HFFc6 (cell line): ENCODE measurements around the gene SPC25. TPM values are rescaled to one million over a fixed set of nuclear protein-coding genes. Genes with fewer than 3 reads are reported as not detected.
"Not testable (repeated sequence)": the region's sequence is repeated elsewhere in the genome, so short reads cannot be mapped to it uniquely, and the experiment has no call there.

Source experiments
- DNase-seq: peaks from one replicate; pipeline ENCODE4 v3.0.0-alpha.2; 2018
- H3K27ac Mint-ChIP-seq: 2 replicates; pipeline ENCODE4 v1.8.0; 2020; ENCODE audit warnings: mild to moderate bottlenecking, mixed read lengths
- H3K27me3 Mint-ChIP-seq: 2 replicates; pipeline ENCODE4 v1.8.0; 2021; ENCODE audit warnings: mild to moderate bottlenecking, moderate library complexity, mixed read lengths; ENCODE audit not compliant: insufficient read depth
- H3K36me3 Mint-ChIP-seq: 2 replicates; pipeline ENCODE4 v1.8.0; 2021; ENCODE audit warnings: low read depth, mixed read lengths
- H3K4me1 Mint-ChIP-seq: 2 replicates; pipeline ENCODE4 v1.8.0; 2020; ENCODE audit warnings: low read depth, mixed read lengths
- H3K4me3 Mint-ChIP-seq: 2 replicates; pipeline ENCODE4 v1.8.0; 2020; ENCODE audit warnings: mild to moderate bottlenecking, moderate library complexity, mixed read lengths
- H3K9me3 Mint-ChIP-seq: 2 replicates; pipeline ENCODE4 v1.8.0; 2020; ENCODE audit warnings: mild to moderate bottlenecking, mixed read lengths
- total RNA-seq, 6 experiments: library from RNA; stranded (reverse); fragmentation: NEBNext Ultra II Directional; extraction: Animal tissue kit (Norgen Biotek cat#: 25700); gene quantifications; 2 replicates in 1 of 6; 3 replicates in 5 of 6; pipeline ENCODE4 v1.2.3, GENCODE V29; 2021
- TF ChIP-seq, protein P1 (sequence below): fragments of 200-600 bp; sonication (generic); IDR thresholded peaks from 2 replicates; pipeline ENCODE4 v1.5.0; 2021; ENCODE audit warnings: antibody characterized with exemption, mild to moderate bottlenecking

Gene SPC25
- total RNA-seq, 6 experiments from 2014 or later = 9.4 to 22.6 (median 16.2) TPM

DNA sequence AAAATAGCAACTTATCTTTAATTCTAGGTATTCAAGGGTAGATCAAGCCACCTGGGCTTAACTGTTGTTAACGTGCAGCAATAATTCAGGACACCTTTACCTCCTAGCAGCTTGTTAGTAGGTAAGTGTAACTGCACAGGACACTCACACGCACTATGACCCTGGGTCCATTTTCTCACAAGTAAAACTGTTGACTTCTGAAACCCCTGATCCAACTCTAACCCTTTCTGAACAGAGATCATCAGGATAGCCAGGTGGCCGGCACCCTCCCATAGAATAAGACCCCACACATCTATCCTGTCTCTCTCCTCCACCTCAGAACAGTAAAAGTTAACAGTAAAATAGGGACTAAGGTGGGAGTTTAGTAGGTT lies 610 bp downstream of the SPC25 start:
- peaks cover 34% of the 10 kb centered on the region for H3K4me1 Mint-ChIP-seq
- peak overlapping the region; percentile 91 for H3K27ac Mint-ChIP-seq
- H3K36me3 Mint-ChIP-seq = 0 out of 2 replicates have a peak, but pooled peaks cover 5% of the 10 kb centered on the region
- DNase-seq = no peak
- H3K27me3 Mint-ChIP-seq = peaks cover 7% of the 10 kb centered on the region
- TF ChIP-seq, protein P1, sequence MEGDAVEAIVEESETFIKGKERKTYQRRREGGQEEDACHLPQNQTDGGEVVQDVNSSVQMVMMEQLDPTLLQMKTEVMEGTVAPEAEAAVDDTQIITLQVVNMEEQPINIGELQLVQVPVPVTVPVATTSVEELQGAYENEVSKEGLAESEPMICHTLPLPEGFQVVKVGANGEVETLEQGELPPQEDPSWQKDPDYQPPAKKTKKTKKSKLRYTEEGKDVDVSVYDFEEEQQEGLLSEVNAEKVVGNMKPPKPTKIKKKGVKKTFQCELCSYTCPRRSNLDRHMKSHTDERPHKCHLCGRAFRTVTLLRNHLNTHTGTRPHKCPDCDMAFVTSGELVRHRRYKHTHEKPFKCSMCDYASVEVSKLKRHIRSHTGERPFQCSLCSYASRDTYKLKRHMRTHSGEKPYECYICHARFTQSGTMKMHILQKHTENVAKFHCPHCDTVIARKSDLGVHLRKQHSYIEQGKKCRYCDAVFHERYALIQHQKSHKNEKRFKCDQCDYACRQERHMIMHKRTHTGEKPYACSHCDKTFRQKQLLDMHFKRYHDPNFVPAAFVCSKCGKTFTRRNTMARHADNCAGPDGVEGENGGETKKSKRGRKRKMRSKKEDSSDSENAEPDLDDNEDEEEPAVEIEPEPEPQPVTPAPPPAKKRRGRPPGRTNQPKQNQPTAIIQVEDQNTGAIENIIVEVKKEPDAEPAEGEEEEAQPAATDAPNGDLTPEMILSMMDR = no peak
- H3K4me3 Mint-ChIP-seq = peak overlapping the region; percentile 100
- H3K9me3 Mint-ChIP-seq = no peaks in the 10 kb centered on the region

DNA sequence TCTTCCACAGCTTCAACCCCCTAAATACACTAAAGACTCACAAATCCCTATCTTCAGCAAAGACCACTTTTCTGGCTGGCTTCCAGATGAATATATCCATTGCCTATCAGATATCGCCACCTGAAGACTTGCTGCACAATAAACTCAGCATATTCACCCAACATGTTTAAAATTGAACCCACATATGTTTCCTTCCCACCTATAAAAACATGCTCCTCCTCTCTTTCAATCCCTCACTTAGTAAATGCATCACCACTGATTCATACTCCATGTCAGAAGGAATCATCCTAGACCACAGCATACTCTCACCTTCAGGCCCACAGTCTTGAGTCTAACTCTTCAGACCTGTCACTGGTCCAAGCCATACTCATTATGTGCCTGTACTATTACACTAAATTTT lies 5.3 kb downstream of the SPC25 start:
- no peaks in the 10 kb centered on the region; the same call in 1 of the 2 replicates for H3K27me3 Mint-ChIP-seq
- TF ChIP-seq, protein P1 = no peak
- H3K4me3 Mint-ChIP-seq = no peak overlapping the region
- H3K9me3 Mint-ChIP-seq = no peaks in the 10 kb centered on the region
- peaks cover 25% of the 10 kb centered on the region for H3K4me1 Mint-ChIP-seq
- 0 out of 2 replicates have a peak, but pooled peaks cover 5% of the 10 kb centered on the region for H3K36me3 Mint-ChIP-seq
- H3K27ac Mint-ChIP-seq = 0 out of 2 replicates have a peak overlapping the region, but pooled peaks have one; percentile 5
- DNase-seq = peak; percentile 41

DNA sequence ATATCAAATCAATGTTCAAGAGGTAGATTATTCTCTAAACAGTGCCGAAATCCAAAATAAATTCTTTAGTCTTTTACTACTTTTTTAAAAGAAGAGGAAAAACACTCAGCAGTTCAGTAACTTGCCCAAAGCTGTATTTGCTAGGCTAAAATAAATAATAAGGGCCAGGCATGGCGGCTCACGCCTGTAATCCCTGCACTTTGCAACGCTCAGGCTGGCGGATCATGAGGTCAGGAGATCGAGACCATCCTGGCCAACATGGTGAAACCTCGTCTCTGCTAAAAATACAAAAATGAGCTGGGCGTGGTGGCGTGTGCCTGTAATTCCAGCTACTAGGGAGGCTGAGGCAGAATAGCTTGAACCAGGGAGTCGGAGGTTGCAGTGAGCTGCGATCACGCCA lies 8.1 kb downstream of the SPC25 start:
- not testable (repeated sequence) for H3K36me3 Mint-ChIP-seq, H3K27ac Mint-ChIP-seq, H3K4me3 Mint-ChIP-seq

DNA sequence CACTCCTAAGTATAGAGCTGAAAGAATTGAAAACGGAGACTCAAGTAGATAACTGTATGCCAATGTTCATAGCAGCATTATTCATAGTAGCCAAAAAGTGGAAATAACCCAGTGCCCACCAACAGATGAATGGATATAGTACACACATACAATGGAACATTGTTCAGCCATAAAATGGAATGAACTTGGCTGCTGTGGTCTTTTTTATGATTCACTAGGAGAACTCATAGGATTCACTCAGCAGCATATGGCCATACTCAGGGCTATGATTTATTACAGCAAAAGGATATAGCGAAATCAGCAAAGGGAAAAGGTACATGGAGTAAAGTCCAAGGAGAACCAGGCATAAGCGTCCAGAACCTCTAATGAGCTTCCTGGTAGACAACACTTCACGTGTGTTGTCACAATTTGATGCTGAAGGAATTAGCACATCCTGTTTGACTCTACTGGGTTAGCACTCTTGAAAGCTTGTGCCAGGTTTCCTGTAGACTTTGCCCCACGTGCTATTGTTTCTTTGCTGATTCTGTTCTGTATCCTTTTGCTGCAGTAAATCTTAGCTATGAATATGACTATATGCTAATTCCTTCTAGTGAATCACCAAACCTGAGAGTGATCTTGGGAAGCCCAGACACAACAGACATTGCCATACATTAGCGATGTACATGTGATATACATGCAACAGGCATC lies 15.7 kb downstream of the SPC25 start:
- TF ChIP-seq, protein P1 = no peak
- H3K27me3 Mint-ChIP-seq = no peaks in the 10 kb centered on the region
- no peak overlapping the region for H3K4me3 Mint-ChIP-seq
- no peak for DNase-seq
- peaks cover 6% of the 10 kb centered on the region for H3K4me1 Mint-ChIP-seq
- H3K27ac Mint-ChIP-seq = no peak overlapping the region
- H3K36me3 Mint-ChIP-seq = peaks cover 8% of the 10 kb centered on the region; the same call in 1 of the 2 replicates
- no peaks in the 10 kb centered on the region for H3K9me3 Mint-ChIP-seq

More for the DNA sequence above, 8.1 kb downstream of the SPC25 start:
- not testable (repeated sequence) for DNase-seq, H3K27me3 Mint-ChIP-seq, H3K9me3 Mint-ChIP-seq
- peaks cover 17% of the 10 kb centered on the region for H3K4me1 Mint-ChIP-seq

DNA sequence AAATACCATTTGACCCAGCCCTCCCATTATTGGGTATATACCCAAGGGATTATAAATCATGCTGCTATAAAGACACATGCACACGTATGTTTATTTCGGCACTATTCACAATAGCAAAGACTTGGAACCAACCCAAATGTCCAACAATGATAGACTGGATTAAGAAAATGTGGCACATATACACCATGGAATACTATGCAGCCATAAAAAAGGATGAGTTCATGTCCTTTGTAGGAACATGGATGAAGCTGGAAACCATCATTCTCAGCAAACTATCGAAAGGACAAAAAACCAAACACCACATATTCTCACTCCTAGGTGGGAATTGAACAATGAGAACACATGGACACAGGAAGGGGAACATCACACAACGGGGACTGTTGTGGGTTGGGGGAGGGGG lies 19.4 kb downstream of the SPC25 start:
- H3K27me3 Mint-ChIP-seq, H3K9me3 Mint-ChIP-seq, H3K4me1 Mint-ChIP-seq, H3K27ac Mint-ChIP-seq, DNase-seq, H3K4me3 Mint-ChIP-seq: not testable (repeated sequence)
- H3K36me3 Mint-ChIP-seq = peaks cover 19% of the 10 kb centered on the region

DNA sequence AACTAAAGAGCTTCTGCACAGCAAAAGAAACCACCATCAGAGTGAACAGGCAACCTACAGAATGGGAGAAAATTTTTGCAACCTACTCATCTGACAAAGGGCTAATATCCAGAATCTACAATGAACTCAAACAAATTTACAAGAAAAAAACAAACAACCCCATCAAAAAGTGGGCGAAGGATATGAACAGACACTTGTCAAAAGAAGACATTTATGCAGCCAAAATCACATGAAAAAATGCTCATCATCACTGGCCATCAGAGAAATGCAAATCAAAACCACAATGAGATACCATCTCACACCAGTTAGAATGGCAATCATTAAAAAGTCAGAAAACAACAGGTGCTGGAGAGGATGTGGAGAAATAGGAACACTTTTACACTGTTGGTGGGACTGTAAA lies 19.9 kb downstream of the SPC25 start:
- not testable (repeated sequence) for H3K9me3 Mint-ChIP-seq, H3K27me3 Mint-ChIP-seq, H3K4me3 Mint-ChIP-seq, H3K4me1 Mint-ChIP-seq, H3K27ac Mint-ChIP-seq, DNase-seq
- peaks cover 19% of the 10 kb centered on the region for H3K36me3 Mint-ChIP-seq

DNA sequence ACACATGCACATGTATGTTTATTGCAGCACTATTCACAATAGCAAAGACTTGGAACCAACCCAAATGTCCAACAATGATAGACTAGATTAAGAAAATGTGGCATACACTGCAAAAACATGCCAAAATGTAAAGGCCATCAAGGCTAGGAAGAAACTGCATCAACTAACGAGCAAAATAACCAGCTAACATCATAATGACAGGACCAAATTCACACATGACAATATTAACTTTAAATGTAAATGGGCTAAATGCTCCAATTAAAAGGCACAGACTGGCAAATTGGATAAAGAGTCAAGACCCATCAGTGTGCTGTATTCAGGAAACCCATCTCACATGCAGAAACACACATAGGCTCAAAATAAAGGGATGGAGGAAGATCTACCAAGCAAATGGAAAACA lies 23.1 kb downstream of the SPC25 start:
- not testable (repeated sequence) for H3K9me3 Mint-ChIP-seq, H3K27me3 Mint-ChIP-seq, H3K27ac Mint-ChIP-seq, H3K4me3 Mint-ChIP-seq, H3K4me1 Mint-ChIP-seq, DNase-seq
- H3K36me3 Mint-ChIP-seq = peaks cover 28% of the 10 kb centered on the region
